Left ventricle myocardium superior (tissue), 1 donor: Measurements from ENCODE around the gene DNAAF2. TPM values are rescaled to one million over a fixed set of nuclear protein-coding genes. Genes with fewer than 3 reads are reported as not detected.
"Not testable (repeated sequence)": the region's sequence is repeated elsewhere in the genome, so short reads cannot be mapped to it uniquely, and the experiment has no call there.

Experiments used
- ATAC-seq: fragments of 200-7000 bp; cut with Tn5 transposase; one replicate; pipeline ENCODE4 v1.9.1; 2020; ENCODE audit warnings: mild to moderate bottlenecking, moderate library complexity
- DNase-seq: peaks from one replicate; pipeline ENCODE4 v3.0.0-alpha.2; 2020
- intact Hi-C: fragments of 100-400 bp; cut with micrococcal nuclease; formaldehyde crosslinking; loops from one replicate; pipeline ENCODE4 v1.11.0; 2022
- long read RNA-seq: library from polyadenylated mRNA; unstranded; transcript quantifications from one replicate; pipeline ENCODE4 v2.0.0, GENCODE V29; 2021
- total RNA-seq: library from RNA; stranded (reverse); fragmentation: NEBNext Ultra II Directional; extraction: Animal tissue kit (Norgen Biotek cat#: 25700); gene quantifications from one replicate; pipeline ENCODE4 v1.2.1, GENCODE V29; 2021
- donor health status: DM: no; HTN: yes; CAD: no; lungs with severe emphysema.

The DNAAF2 gene, protein sequence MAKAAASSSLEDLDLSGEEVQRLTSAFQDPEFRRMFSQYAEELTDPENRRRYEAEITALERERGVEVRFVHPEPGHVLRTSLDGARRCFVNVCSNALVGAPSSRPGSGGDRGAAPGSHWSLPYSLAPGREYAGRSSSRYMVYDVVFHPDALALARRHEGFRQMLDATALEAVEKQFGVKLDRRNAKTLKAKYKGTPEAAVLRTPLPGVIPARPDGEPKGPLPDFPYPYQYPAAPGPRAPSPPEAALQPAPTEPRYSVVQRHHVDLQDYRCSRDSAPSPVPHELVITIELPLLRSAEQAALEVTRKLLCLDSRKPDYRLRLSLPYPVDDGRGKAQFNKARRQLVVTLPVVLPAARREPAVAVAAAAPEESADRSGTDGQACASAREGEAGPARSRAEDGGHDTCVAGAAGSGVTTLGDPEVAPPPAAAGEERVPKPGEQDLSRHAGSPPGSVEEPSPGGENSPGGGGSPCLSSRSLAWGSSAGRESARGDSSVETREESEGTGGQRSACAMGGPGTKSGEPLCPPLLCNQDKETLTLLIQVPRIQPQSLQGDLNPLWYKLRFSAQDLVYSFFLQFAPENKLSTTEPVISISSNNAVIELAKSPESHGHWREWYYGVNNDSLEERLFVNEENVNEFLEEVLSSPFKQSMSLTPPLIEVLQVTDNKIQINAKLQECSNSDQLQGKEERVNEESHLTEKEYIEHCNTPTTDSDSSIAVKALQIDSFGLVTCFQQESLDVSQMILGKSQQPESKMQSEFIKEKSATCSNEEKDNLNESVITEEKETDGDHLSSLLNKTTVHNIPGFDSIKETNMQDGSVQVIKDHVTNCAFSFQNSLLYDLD
- 6.8 TPM for total RNA-seq
- long read RNA-seq, transcript DNAAF2-202 (2 exons, 2,819 nt), result minor isoform, 11 of 46 reads
- long read RNA-seq, transcript DNAAF2-201 (3 exons, 2,963 nt), result major isoform, 31 of 46 reads
- long read RNA-seq, partial matches to known transcripts, result 0 of 46 reads
- long read RNA-seq, other reads (novel, unspliced or antisense), result 4 of 46 reads

- peak; percentile 70 for DNase-seq
- intact Hi-C loops, result loop anchor here (10.0 kb wide), 1 partner anchor 130 kb away; the partner anchor contains the start of gene KLHDC2
- ATAC-seq, result peak; percentile 51
These were observed at the start of gene DNAAF2 for GRCh38 chr14:49634547-49635334. TSS of gene DNAAF2 (minus strand) at chr14:49635244. CDS start at chr14:49635149, 95 bp downstream.

- no peak for ATAC-seq
- no peak for DNase-seq
- intact Hi-C loops, result no loop called here
These were observed 44.2 kb upstream of the DNAAF2 start for GRCh38 chr14:49679271-49679670.

- ATAC-seq (no peak), DNase-seq (no peak)
- intact Hi-C loops, result no loop called here
These were observed 42.6 kb upstream of the DNAAF2 start for GRCh38 chr14:49677643-49678042.

DNA sequence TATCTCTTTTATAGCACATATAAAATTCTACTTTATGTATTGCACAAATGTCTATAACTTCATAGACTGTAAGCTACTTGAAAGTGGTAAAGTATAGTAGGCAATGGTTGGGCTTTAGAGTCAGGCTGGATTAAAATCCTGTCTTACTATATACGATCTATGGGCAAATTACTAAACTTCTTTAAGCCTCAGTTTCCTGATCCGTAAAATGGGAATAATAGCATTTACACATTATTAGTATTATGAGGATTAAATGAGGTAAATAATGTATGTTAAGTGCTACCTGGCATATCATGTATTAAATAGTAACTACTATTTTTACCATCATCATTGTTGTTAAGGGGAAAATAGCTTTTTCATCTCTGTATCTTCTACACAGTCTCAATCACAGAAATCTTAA lies 38.5 kb upstream of the DNAAF2 start:
- intact Hi-C loops, result no loop called here
- no peak for ATAC-seq
- DNase-seq, result no peak

- ATAC-seq, result no peak
- intact Hi-C loops, result no loop called here
- DNase-seq, result no peak
These were observed 35.4 kb upstream of the DNAAF2 start for GRCh38 chr14:49670475-49670874.

- no peak for DNase-seq
- no peak for ATAC-seq
- intact Hi-C loops, result no loop called here
These were observed 24.7 kb upstream of the DNAAF2 start for GRCh38 chr14:49659526-49660455.

DNA sequence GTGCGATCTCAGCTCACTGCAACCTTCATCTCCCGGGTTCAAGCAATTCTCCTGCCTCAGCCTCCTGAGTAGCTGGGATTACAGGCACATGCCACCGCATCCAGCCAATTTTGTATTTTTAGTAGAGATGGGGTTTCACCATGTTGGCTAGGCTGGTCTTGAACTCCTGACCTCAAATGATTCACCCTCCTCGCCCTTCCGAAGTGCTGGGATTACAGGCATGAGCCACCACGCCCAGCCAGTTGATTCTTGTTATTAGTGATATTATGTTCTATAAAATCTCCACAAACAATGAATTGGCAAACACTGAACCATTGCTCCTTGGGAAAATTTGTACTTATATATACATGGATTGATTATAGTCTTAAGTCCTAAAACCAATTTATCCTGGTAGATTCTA lies 22.5 kb upstream of the DNAAF2 start:
- ATAC-seq, intact Hi-C loops, DNase-seq: not testable (repeated sequence)

DNA sequence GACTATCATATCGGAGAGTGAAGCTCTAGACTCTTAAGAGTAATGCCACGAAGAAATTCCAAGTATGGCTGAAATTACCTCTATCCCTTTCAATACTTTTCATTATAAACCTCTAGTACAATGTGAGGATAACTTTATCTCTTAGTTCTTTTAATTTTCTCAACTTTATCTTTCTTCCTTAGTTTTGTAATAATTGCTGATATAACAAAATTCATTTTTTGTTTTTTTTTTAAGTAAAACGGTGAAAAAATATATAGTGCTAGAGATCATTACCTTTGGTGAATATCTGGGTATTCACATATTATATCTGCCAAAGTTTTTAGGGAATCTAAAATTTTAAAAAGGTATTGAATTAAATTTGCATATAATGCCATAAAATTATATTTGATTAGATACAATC lies 19.5 kb upstream of the DNAAF2 start:
- DNase-seq, result no peak
- ATAC-seq, result no peak
- intact Hi-C loops, result no loop called here

- intact Hi-C loops, result no loop called here
- ATAC-seq (no peak), DNase-seq (no peak)
These were observed 18.5 kb upstream of the DNAAF2 start for GRCh38 chr14:49653508-49653907.

GRCh38 chr14:49642163-49642562 lies 7.1 kb upstream of the DNAAF2 start:
- intact Hi-C loops, result no loop called here
- peak; percentile 72 for ATAC-seq

GRCh38 chr14:49641697-49642129 lies 6.7 kb upstream of the DNAAF2 start:
- intact Hi-C loops, result no loop called here
- ATAC-seq (peak; percentile 90), DNase-seq (no peak)

More at GRCh38 chr14:49642163-49642562, 7.1 kb upstream of the DNAAF2 start:
- no peak for DNase-seq

- intact Hi-C loops, result no loop called here
- ATAC-seq, result no peak
- no peak for DNase-seq
These were observed 5.7 kb upstream of the DNAAF2 start for GRCh38 chr14:49640540-49641417.

DNA sequence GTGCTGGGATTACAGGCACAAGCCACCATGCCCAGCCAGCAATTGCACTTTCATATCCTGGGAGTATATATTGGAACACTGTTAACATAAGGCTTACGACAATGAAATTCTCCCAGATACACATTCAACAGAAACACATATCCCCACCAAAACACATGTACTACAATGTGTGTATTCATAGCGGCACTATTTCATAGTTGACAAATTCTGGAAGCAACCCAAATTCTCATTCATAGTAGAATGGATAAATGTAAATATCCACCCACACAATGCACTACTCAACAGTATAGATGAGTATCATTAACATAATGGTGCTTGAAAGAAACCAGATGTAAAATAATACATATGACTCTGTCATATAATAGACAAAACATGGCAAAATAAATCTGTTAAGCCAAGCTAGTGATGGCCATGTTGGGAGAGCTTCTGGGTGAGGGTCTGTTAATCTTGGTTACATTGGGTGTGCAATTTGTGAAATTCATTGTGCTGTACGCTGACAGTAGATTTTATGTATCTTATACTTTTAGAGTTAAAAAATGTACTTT lies 2.6 kb upstream of the DNAAF2 start:
- intact Hi-C loops, result loop anchor here (10.0 kb wide), 1 partner anchor 127 kb away; the partner anchor contains the start of gene KLHDC2
- DNase-seq (no peak), ATAC-seq (no peak)

DNA sequence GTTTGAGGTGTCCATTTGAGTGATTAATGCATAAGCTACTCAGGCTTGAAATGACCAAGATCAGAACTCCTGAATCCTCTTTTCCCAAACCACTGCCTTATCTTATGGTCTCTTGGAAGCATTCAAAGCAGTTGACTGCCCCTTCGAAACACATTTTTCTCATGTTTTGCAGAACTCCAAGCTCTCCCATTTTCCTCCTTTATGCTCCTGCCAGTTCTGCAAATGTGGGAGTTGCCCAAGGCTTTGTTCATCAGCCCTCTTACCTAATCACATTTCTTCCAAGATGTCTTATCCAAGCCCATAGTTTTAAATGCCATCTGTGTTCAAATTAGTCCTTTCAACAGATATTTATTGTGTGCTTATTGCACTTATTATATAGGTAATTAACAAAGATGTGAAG lies 1.8 kb upstream of the DNAAF2 start:
- DNase-seq (no peak), ATAC-seq (no peak)
- intact Hi-C loops, result loop anchor here (10.0 kb wide), 1 partner anchor 128 kb away; the partner anchor contains the start of gene KLHDC2

DNA sequence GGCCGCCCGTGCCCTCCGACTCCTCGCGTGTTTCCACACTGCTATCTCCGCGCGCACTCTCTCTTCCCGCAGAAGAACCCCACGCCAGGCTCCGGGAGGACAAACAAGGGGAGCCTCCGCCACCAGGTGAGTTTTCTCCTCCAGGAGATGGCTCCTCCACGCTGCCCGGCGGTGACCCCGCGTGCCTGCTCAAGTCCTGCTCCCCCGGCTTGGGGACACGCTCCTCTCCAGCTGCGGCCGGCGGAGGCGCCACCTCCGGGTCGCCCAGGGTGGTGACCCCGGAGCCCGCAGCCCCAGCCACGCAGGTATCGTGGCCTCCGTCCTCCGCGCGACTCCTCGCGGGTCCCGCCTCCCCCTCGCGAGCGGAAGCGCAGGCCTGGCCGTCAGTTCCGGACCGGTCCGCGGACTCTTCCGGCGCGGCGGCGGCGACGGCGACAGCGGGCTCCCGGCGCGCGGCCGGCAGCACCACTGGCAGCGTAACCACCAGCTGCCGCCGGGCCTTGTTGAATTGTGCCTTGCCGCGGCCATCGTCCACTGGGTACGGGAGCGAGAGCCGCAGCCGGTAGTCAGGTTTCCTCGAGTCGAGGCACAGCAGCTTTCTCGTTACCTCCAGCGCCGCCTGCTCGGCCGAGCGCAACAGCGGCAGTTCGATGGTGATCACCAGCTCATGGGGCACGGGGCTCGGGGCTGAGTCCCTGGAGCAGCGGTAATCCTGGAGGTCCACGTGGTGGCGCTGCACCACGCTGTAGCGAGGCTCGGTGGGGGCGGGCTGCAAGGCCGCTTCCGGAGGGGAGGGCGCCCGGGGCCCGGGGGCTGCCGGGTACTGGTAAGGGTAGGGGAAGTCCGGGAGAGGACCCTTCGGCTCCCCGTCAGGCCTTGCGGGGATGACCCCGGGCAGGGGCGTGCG lies 1.2 kb downstream of the DNAAF2 start:
- ATAC-seq (peak; percentile 94), DNase-seq (peak; percentile 95)
- intact Hi-C loops, result loop anchor here (10.0 kb wide), 1 partner anchor 131 kb away; the partner anchor contains the start of gene KLHDC2
